Glomerular endothelial cell (primary cell): Measurements from ENCODE around the gene DOCK1. TPM values are rescaled to one million over a fixed set of nuclear protein-coding genes. Genes with fewer than 3 reads are reported as not detected.

Experiments used
- DNase-seq: peaks from one replicate; pipeline ENCODE4 v3.0.0-alpha.2; 2011; ENCODE audit warnings: low read depth, low spot score; ENCODE audit errors: extremely low read depth
- total RNA-seq: library from RNA; depleted of rRNA; stranded (reverse); fragments of >200 nt; gene quantifications from 2 replicates; pipeline ENCODE4 v1.2.3, GENCODE V29; 2015

Gene DOCK1
- total RNA-seq, 1 donor from 2014 or later: 90.4 TPM

- no peak for DNase-seq
Measured at GRCh38 chr10:127033216-127034033, 128.2 kb downstream of the DOCK1 start.

DNA sequence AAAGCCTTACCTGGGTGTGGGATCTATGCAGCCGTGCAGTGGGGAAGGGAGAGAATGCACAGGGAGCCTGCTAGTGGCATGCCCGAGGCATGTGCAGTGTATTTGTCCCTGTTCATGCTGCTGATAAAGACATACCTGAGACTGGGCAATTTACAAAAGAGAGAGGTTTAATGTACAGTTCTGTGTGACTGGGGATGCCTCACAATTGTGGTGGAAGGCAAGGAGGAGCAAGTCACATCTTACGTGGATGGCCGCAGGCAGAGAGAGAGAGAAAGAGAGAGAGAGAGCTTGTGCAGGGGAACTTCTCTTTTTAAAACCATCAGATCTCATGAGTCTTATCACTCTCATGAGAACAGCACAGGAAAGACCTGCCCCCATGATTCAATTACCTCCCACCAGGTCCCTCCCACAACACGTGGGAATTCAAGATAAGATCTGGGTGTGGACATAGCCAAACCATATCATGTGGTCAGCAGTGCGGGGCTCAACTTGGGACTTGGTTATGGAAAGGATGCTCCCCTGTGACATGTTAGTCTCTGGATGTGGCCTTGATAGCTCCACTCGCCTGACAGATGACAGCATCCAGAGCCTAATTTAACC is 128.9 kb downstream of the DOCK1 start:
- no peak for DNase-seq

- no peak for DNase-seq
Measured at GRCh38 chr10:127034790-127035189, 129.6 kb downstream of the DOCK1 start.

DNA sequence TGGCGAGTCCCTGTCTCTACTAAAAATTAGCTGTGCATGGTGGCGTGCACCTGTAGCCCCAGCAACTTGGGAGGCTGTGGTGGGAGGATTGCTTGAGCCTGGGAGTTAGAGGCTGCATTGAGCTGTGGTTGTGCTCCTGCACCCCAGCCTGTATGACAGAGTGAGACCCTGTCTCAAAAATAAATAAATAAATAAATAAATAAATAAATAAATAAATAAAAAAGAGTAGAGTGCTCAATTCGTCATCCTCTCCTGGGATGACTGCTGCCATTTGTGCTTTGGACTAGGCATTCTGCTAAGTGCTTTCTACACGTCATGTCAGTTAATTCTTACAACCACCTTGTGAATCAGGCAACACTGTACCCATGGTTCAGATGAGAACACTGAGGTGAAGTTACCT is 130.6 kb downstream of the DOCK1 start:
- no peak for DNase-seq

- no peak for DNase-seq
Measured at GRCh38 chr10:127036987-127037386, 131.8 kb downstream of the DOCK1 start.

DNA sequence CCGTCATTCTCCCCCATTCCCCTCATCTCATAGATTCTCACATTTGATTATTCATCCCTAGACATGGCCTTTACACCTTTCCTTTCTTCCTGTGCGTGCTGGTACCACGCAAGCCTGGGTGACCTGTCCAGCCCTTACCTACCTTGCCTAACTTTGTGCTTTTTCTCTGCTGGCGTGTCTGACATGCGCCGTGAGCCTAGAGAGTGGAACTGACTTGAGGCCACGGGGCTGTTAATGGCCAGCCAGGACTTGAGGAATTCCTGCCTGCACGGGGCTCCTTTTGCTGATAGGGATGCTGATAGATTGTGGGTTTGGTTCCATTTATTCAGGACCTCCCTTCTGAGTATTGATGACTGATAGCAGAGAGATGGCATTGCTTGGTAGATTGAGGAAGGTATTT is 134.2 kb downstream of the DOCK1 start:
- DNase-seq: no peak

DNA sequence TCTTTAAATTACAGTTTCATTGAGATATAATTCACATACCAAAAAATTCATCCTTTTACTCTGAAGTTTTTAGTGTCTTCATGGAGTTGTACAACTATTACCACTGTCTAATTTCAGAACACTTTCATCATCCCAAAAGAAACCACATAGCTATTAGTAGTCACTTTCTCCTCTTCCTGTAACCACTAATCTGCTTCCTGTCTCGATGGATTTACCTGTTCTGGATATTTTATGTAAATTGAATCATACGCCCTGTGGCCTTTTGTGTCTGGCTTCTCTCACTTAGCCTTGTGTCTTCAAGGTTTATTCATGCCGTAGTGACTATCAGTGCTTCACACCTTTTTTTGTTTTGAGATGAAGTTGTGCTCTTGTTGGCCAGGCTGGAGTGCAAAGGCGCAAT is 135.5 kb downstream of the DOCK1 start:
- DNase-seq: no peak

- DNase-seq: no peak
Measured at GRCh38 chr10:127041552-127041951, 136.3 kb downstream of the DOCK1 start.

GRCh38 chr10:127043301-127043700 is 138.1 kb downstream of the DOCK1 start:
- no peak for DNase-seq

DNA sequence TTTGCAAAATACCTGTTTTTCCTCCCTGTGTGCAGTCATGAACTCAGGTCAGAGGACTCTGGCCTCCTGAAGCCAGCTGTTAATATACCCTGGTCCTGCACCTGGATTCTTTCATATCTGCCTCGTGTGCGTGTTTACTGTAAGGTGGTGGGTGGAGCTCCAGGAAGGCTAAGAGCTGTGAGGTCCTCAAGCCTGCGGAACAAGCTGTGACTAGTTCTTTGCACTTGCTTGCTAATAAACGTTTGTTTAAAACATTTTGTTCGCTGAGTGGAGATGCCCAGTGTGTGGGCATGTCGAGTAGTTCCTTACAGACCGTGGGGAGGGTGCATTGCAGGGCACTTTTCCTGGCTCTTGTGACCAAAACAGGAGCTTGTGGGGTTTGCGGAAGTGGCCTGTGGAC is 139.0 kb downstream of the DOCK1 start:
- DNase-seq: no peak

DNA sequence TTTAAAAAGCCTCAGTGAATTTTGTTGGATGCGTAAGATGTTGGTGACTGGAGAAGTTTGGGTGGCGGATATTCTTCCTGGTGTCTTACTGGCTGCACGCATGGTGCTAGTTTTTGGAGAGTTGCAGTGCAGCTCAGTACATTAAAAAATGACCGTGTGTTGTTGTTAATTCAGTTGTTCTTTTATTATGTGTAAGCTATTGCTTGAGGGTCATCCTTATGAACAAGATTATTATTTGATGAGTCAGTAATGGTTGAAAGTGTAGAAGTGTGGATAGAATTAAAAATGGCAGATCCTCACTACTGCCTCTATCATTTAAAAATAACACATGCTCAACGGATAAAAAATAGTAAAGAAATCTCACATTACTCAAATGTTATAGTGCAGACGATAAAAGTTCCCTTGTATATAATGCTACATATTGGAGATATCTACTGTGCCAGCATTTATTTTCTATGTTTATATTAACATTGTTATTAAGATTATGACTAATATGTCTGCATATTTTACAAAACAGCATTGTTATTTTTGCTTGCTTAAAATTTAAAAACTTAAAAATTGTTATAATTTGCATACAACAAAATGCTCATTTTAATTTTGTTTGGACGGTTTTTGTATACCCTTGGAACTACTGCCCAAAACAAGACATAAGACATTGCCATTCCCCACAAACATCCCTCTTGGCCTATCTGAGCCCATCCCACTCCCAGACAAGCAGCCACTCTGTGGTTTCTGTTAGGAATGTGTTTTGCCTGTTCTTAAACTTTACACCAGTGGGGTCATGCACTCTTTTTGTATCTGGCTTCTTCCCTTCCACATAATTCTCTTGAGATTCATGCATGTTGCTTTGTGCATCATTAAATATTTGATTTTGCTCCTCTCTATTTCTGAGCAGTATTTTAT is 142.0 kb downstream of the DOCK1 start:
- no peak for DNase-seq

GRCh38 chr10:127047878-127048238 is 142.6 kb downstream of the DOCK1 start:
- DNase-seq: no peak

GRCh38 chr10:127048630-127049029 is 143.4 kb downstream of the DOCK1 start:
- no peak for DNase-seq

DNA sequence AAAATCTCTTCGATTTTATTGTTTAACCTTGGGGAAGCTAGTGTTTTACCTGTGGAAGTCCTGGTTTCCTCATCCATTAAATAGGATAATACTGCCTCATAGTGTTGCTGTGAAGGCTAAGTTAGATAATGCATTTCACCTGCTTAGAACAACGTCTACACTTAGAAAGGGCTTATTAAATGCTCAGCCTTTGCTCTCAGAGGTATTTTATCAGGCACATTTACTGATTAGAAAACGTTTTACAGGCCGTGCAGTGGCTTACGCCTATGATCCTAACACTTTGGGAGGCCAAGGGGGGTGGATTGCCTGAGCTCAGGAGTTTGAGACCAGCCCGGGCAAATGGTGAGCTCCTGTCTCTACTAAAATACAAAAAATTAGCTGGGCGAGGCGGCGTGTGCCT is 146.8 kb downstream of the DOCK1 start:
- DNase-seq: no peak

DNA sequence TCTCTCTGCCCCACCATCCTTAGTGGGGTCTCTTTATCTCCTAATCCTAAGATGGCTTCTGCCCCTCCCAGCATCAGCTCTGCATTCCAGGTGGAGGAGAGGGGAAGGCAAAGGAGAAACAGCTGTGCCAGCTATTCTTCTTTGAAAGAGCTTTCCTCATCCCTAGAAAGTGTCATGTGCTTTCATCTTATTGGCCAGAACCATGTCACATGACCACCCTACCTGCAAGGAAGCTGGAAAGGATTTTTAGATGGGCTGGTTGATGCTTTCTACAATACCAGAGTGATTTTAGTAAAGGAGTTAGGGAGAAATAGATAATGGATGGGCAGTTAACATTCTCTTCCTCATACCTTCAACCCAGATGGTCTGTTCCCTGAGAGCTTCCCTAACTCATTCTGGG is 150.0 kb downstream of the DOCK1 start:
- DNase-seq: no peak

DNA sequence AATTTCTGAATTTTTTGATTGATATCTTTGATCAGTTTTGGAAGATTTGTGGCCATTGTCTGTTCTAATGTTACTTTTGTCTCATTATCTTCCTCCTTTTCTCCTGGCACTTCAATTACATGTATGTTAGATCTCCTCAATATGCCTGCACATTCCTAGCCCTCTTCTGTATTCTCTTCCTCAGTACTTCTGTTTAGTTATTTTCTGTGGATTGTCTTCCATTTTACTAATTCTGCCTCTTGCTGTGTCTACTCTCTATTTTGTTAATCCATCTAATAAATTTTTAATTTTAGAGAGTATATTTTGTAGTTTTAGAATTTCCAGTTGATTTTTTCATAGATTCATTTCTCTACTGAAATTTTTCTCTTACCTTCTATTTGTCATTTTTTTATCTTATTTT is 154.1 kb downstream of the DOCK1 start:
- no peak for DNase-seq

DNA sequence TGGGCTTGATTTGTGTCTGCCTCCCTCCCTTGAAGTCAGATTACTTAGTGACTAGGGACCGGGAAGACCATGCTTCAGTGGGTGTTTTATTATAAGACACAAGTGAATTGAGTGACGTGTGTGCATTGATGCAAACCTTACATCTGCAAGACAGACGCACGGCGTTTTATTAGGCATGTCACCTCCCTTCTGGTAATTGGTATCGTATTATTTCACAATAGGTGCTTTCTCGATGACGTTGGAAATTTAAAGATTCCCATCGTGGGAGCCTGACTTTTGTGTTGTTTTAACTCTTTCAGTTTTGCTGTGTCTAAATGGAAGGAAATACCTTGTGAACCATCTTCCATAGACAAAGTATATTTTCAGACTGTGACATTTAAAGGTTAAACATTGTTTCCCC is 158.5 kb downstream of the DOCK1 start:
- DNase-seq: no peak

- DNase-seq: no peak
Measured at GRCh38 chr10:127064474-127064873, 159.2 kb downstream of the DOCK1 start.

DNA sequence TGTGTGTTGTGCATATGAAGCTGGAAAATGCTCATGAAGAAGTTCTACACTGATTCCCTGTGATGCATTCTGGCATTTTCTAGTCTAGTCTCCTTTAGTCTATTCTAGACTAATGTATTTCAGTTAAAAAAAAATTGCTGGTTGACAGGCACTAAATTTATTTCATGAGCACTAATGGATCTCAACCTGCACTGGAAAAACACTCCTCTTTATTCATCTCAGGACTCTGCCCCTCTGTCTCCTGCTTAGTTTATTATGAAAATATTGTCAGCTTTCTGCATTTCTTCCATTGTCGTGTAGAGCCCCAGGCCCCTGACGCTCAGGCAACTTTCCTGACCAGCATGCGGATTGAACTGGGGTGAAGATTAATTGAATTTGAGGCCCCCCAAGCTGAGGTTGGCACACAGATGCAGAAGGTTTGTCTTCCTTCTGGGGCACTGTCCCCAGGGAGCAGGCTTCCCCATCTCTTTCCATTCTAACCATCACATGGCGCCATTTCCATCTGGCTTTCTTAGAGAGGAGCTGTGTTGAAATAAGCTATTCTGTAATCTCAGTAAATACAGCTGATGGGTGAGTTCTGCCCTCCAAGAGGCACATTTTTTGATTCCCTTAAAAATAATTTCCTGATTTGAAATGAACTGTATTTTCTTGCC is 162.4 kb downstream of the DOCK1 start:
- DNase-seq: no peak

- DNase-seq: no peak
Measured at GRCh38 chr10:127068485-127068884, 163.3 kb downstream of the DOCK1 start.

GRCh38 chr10:127069436-127069835 is 164.2 kb downstream of the DOCK1 start:
- no peak for DNase-seq
